Stimulated activated CD8-positive, alpha-beta memory T cell treated with anti-CD3 and anti-CD28 coated beads, Interleukin-15, amount 100 ng/mL, for 1 hour (primary cell): Measurements from ENCODE around the gene SLC49A3.
"Not testable (repeated sequence)": the region's sequence is repeated elsewhere in the genome, so short reads cannot be mapped to it uniquely, and the experiment has no call there.

Experiments
- DNase-seq: peaks from one replicate; pipeline ENCODE4 v3.0.0-alpha.2; 2020; ENCODE audit warnings: low read depth

Gene SLC49A3

DNA sequence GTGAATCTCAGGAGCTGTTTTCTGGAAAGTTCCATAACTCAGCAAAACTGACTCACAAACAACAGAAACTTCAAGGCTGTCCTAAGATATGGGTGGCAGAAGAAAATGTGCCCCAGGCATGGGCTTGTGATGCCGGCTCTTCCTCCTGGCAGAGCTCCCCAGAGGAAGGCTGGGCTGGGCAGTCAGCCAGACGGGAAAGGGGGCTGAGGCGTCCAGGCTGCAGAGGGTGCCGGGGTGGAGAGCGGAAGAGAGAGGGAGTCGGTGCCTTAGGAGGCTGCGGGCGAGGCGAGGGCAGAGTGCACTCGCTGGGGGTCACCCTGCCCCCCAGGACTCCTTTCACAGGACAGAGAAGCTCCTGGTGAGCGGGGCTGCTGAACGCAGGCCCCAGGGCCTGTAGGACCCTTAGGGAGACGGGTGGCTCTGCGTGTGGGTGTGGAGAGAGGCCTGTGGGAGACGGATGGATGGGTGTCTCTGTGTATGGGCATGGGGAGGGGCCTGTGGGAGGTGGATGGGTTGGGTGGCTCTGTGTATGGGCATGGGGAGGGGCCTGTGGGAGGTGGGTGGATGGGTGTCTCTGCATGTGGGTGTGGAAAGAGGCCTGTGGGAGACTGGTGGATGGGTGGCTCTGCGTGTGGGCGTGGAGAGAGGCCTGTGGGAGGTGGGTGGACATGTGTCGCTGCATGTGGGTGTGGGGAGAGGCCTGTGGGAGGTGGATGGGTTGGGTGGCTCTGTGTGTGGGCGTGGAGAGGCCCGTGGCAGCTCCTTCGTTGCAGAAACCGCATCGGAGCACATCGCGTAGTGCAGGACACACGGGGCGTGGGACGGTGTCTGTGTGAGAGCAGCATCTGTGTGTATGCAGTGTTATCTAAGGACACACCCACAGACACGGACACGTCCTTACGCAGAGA lies 32.6 kb upstream of the SLC49A3 start:
- DNase-seq: no peak

DNA sequence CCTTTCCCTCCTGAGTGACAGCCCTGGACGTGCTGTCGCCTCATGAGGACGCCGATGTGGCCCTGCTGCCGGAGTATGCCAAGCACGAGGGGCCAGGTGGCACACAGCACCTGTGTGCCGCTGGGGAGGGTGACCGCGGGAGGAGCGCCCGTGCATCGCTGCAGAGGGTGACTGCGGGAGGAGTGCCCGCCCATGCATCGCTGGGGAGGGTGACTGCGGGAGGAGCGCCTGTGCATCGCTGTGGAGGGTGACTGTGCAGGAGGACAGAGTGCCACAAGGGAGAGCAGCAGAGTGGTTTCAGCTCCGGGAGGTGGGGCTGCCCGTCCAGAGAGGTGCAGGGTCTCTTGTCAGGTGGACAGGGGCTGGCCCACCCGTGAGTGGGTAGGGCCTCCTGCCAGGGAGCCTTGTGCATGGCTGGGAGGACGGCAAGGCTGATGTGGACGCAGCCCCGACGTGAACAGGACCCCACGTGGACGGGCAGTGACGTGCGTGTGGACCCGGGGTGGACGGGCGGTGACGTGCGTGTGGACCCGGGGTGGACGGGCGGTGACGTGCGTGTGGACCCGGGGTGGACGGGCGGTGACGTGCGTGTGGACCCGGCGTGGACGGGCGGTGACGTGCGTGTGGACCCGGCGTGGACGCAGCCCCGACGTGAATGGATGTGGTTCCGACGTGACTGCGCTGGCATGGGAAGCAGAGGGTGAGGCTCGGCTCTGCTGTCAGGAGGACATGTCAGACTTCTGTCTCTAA lies 31.3 kb upstream of the SLC49A3 start:
- no peak for DNase-seq

DNA sequence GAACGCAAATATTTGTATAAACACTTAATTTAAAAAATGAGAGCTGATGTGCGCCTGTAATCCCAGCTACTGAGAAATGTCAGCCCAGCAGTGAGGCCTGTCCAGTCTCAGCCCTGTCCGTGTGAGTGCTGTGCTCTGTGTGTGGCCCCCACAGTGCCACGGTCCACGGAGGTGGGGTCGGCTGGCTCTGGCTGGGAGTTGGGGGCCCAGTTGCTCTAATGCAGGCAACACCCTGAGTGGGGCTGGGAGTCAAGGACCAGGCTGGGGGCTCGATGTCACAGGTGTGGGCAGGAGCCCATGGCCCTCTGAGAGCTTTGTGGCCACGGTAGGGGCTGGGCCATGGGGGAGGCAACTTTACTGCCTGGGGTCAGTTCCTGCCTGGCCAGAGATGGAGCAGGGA lies 29.5 kb upstream of the SLC49A3 start:
- no peak for DNase-seq

DNA sequence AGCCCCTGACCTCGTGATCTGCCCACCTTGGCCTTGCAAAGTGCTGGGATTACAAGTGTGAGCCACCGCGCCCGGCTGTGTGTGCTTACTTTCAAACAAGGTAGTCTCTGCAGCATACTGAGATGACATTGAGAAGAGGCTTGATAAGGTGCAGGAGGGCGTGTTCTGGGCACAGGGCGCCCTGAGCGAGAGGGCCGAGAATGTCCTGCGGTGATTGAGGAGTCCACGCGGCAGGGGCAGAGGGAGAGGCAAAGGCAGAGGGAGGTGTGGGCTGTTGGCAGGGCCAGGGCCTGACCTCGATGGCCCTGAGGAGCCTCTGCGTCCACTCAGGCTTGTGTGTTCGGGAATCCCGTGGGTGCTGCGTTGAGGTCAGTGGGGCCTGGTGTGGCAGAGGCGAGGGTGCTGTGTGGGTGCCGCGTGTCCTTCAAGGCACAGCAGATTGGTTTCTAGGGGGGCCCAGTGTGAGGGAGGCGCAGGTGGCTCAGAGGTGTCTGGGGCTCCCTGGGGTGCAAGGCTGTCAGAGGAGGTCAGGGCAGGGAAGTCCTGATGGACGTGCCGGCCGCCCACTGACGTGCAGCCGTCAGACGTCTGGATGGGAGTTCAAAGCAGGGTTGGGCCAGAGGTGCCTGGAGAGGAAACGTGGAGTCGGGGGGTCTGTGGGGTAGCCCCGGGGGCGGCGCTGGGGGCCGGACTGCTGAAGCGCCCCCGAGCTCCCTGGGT lies 28.8 kb upstream of the SLC49A3 start:
- no peak for DNase-seq

DNA sequence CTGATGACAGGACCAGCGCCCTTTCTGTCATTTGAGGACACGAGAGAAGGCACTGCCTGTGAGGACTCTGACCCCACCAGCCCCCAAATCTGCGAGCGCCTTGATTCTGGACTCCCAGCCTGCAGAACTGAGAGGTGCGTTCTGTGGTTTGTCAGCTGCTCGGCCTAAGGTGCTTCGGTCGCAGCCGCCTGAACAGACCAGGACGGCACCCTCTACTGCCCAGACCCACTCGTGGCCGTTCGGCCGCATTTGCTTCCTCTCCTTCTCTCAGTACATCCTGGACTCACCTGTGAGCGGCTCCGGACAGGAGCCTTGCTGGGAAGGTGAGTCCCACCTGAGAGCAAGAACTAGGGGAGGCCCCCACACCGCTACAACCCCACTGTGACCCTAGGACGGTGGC lies 25.1 kb upstream of the SLC49A3 start:
- no peak for DNase-seq

DNA sequence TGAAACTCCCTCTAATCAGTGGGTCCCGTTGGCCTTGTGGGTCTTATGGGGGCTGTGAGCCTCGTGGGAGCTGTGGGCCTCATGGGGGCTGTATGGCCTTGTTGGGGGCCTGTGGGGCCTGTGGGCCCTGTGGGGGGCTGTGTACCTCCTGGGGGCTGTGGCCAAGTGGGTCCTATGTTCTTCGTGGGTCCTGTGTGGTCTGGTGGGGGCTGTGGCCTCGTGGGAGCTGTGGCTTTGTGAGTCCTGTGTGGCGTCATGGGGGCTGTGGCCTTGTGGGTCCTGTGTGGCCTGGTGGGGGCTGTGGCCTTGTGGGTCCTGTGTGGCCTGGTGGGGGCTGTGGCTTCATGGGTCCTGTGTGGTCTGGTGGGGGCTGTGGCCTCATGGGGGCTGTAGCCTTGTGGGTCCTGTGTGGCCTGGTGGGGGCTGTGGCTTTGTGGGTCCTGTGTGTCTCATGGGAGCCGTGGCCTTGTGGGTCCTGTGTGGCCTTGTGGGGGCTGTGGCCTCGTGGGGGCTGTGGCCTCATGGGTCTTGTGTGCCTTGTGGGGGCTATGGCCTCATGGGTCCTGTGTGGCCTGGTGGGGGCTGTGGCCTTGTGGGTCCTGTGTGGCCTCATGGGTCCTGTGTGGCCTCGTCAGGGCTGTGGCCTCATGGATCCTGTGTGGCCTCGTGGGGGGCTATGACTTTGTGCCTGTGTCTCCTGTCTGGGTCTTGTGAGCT lies 24.1 kb upstream of the SLC49A3 start:
- no peak for DNase-seq

DNA sequence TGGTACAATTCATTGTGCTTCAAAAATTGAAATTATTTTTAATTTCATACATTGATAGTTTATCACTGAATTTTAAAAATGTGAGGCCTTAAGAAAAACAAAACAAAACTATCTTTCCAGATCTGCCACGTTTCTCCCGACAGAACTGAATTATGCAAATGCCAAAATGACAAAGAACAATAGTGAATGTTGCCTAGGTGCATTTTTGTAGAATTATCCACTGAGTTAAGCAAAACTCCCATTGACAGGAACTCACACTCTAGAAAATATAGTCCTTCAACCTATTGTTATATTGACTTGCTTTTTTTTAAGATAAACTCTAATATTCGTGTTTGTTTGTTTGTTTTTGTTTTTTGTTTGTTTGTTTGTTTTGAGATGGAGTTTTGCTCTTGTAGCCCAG lies 23.1 kb upstream of the SLC49A3 start:
- no peak for DNase-seq

DNA sequence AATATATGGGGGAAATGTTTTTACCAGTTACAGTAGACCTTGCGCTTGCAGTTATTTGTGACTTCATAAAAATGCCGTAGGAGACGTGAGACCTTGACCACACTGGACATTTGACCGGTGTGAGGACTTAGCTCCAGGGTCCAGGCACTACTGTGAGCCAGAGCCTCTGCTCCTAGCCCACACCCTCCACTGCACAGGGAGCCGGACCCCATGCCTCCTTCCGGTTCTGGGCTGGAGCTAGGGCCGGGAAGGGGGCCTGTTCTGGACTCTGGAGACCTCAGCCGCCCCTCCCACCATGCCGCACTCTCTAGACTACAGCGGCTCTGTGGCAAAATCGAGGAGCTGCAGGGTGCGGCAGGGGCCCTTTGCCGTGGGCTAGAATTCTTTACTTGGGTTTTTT lies 22.0 kb upstream of the SLC49A3 start:
- no peak for DNase-seq

DNA sequence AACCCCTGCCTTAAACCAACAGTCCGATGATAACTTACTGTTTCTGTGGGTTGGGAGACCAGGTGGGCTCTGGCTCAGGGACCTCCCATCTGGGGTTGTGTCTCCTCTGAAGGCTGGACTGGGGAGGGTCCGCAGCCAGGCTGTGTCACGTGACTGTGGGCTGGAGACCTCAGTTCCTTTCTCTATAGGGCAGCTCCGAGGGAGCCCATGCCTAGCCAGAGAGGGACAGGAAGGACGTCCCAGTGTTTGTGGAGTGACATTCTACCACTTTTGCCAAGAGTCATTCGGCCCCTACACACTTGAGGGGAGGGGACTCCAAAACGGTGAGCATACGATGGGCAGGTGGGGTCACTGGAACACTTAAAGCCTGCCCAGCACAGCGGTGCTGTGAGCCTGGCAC lies 21.2 kb upstream of the SLC49A3 start:
- no peak for DNase-seq

DNA sequence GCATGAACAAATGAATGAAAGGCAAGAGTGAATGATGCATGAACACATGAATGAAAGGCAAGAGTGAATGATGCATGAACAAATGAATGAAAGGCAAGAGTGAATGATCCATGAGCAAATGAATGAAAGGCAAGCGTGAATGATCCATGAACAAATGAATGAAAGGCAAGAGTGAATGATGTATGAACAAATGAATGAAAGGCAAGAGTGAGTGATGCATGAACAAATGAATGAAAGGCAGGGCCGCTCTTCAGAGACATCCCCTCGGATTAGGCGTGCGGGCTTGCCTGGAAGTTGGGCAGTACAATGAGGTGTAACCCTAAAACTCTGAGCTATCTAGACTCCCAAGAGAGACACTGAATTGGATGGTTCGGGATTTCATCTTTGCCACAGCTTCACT lies 20.4 kb upstream of the SLC49A3 start:
- DNase-seq: no peak

DNA sequence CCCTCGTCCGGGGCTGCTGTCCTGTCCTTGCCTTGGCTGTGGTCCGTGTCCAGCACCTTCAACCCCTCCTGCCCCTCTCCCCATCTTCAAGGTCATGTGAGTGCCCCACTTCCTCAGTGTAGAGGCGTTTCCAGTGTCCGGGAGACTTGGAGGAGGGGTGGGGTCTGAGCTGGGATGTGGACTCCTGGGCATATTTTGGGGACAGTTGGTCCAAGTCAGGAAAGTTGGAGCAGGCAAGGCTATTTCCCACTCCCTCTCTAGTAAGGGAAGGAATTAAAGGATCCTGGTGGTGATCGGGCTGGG lies 19.6 kb upstream of the SLC49A3 start:
- DNase-seq: no peak

DNA sequence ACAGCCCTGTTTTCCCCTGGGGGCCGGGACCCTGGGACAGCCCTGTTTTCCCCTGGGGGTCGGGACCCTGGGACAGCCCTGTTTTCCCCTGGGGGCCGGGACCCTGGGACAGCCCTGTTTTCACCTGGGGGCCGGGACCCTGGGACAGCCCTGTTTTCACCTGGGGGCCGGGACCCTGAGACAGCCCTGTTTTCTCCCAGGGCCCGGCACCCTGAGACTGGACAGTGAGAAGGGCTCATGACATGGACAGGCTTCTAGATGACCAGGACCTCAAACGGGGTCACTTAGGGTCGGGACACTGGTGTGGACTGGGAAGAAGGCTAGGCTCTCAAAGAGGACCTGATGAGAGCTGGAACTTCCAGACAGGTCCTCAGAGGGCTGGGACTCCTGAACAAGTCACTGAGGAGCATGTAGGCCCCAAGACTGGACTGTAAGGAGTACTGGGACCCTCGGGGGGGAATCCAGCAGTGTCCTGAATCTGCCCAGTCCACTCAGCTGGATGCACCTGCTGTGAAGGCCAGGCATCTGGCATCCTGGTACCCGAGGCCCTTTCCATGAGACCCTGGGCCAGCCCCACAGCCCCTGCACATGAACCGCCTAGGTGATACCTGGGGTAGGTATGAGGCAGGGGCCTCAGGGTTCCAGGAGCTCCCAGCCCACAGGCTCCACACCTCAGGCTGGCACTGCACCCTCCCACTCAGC lies 19.1 kb upstream of the SLC49A3 start:
- DNase-seq: no peak

DNA sequence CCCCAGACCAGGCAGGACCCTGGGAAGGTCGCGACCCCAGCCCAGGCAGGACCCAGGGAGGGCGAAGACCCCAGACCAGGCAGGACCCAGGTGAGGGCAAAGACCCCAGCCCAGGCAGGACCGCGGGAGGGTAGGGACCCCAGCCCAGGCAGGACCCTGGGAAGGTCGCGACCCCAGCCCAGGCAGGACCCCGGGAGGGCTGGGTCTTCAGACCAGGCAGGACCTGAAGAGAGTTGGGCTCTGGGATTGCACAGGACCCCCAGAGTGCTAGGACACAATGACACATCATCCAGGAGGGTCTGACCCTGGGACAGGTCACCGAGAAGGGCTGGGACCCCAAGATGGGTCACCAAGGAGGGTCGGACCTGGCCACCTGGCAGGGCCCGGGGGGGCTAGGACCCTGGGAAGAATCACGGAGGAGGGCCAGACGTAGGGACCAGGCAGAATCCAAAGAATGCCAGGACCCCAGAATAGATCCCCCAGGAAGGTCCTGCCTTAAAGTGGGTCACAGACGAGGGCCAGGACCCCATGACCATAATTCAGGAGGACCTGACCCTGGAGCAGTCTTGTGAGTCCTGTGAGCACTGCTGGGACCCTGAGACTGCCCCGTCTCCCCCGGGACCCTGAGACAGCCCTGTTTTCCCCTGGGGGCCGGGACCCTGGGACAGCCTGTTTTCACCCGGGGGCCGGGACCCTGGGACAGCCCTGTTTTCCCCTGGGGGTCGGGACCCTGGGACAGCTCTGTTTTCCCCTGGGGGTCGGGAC lies 18.1 kb upstream of the SLC49A3 start:
- no peak for DNase-seq

DNA sequence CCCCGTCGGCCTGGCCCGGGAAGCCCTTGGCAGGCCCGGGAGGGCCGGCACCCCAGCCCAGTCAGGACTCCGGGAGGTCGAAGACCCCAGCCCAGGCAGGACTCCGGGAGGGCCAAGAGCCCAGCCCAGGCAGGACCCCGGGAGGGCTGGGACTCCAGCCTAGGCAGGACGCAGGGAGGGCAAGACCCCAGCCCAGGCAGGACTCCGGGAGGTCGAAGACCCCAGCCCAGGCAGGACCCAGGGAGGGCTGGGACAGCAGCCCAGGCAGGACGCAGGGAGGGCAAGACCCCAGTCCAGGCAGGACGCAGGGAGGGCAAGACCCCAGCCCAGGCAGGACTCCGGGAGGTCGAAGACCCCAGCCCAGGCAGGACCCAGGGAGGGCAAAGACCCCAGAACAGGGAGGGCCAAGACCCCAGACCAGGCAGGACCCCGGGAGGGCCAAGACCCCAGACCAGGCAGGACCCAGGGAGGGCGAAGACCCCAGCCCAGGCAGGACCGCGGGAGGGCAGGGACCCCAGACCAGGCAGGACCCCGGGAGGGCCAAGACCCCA lies 17.2 kb upstream of the SLC49A3 start:
- DNase-seq: not testable (repeated sequence)

DNA sequence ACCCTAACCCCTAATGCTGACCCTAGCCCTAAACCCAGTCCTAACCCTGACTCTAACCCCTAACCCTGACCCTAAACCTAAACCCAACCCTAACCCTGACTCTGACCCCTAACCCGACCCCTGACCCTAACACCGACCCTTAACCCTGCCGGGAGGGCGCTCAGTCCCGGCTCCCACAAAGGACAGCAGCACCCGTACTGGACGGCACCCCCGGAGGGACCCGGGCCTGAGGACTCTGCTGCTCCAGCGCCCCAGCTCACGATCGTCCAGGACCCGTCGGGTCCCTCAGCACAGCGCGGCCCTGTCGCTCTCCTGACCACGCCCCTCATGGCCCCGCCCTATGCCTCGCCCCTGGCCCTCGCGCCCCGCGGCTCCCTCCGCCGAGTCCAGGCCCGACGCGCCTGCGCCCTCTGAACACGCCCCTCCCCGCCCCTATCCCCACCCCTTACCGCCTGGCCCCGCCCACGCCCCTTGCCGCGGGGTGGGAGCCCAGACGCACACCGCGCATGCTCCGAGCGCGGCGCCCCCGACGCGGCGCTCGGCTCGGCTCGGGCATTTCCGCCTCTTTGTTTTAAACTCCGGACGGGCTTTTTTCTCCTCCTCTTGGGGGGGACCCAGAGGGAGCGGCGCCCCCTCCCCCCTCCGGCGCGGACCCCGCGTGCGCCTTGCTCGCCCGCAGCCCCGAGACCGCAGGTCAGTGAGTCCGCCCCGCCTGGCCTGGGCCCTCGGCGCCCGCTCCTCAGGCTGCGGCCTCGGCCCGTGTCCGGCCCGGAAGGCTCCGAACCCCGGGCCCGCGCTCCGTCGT lies 16.5 kb upstream of the SLC49A3 start, which contains the start of gene PCGF3:
Gene PCGF3 (plus strand): TSS at position 555 of the 805 bp plus-strand sequence. CDS start 27,849 bp downstream, outside the sequence.
- peak; percentile 95 for DNase-seq

DNA sequence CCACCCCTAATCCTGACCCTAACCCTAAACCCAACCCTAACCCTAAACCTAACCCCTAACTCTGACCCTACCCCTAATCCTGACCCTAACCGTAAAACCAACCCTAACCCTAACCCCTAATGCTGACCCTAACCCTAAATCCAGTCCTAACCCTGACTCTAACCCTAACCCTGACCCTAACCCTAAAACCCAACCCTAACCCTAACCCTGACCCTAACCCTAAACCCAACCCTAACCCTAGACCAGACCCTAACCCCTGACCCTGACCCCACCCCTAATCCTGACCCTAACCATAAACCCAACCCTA lies 16.0 kb upstream of the SLC49A3 start:
- no peak for DNase-seq

DNA sequence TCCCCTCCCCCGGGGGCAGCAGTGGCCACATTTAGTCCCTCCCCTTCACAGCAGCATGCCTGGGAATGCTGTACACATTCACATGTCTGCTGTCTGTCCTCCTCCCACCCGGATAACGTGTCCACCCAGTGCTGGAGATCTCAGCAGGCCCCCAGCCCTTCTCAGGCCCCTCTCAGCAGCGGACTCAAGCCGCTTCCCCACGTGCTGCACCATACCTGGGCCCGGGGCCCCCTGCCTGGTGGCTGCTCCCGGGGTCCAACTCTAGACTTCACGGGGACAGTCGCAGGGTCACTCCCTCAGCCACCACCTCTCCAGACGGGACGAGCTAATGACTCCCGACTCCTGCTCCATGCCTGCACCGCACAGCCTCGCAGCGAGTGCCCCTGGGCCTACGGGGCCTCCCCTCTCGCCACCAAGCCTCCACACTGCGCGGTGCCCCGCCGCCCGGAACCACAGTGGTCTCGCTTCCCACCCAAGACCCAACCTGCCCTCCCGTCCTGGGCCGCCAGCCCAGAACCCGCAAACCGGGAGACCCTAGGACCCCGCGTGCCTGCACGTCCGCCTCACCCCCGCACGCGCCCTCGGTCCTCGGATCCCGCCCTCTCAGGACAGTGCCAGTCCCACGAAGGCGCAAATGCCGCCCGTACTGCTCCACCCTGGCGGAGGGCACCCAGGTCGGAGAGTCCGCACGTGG lies 15.4 kb upstream of the SLC49A3 start:
- DNase-seq: no peak

DNA sequence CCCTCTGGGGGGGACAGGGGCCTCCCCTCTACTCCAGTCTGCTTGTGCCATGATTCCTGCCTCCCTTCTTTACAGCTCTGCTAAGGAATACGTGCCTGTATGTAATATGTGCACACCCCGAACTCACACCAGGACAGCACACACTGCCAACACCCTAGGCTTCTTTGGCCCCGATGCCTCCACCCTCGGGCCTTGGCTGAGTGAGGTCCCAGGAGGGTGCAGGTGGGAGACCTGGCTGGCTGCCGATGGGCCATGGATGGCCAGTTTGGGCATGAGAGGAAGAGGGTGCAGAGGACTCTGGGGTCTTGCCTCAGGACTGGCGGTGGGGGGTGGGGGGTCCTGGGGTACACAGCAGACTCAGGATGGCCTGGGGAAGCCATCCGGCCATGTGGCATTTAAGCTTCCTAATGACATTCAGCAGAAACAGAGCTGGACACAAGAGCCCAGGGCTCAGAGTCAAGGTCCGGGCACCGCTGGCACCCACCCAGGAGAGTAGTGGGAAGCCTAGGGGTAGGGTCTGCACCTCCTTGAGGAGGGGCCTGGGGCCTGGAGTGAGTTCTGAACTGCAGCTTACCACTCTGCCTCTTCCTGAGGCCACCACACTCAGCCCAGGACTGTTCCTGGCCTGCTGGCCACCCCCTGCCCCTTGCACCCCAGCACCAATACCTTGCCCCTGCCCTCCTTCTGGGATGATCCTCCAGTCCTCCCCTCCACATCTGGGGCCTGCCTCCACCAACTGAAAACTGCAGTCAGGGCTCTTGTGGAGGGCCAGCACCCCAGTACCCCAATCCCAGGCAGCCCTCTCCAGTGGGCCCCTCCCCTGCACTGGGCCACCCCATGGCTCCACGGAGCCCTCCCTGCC lies 14.6 kb upstream of the SLC49A3 start:
- DNase-seq: no peak
